ENCODE data around the gene CCDC88B.

CCDC88B gene

DNA sequence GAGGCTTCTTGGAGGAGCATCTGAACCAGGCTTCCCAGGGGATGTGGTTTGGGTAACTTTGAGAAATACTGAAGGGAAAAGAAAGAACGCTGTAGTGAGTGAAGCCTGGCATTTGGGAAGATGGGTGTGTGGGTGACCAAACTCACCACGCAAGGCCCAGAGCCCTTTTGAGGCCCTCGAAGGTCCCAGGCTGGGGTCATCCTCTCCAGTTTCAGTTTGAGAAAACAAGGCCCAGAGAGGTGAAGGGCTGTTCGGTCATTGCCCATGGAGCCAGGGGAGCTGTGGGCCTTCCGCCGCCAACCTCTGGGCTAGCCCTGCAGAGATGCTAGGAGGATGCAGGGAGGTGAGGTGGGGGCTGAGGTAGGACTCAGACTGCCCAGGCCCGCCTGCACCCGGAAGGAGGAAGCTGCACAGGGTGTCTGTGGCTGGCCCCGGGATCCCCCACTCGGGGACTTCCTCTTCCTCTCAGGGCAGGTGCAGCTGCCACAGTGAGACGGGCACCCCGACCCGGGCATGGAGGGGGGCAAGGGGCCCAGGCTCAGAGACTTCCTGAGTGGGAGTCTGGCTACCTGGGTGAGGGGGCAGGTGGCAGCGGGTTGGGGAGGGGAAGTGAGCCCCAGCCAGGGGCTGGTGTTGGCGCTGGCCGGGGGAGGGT lies at the start of gene CCDC88B:
Gene CCDC88B (plus strand): TSS at position 451 of the 655 bp plus-strand sequence. CDS start 63 bp downstream, at position 514.
- DNase-seq (ENCODE audit: low read depth) = no peak
- no peak within 1 kb of the TSS for H3K4me3 ChIP-seq (ENCODE audit: low read length)
- TF ChIP-seq CTCF (conservative IDR thresholded peaks at IDR 0.05; ENCODE audit: low read length) = no peak

- H3K4me3 ChIP-seq (ENCODE audit: low read length) = no peak overlapping the region
- no peak for TF ChIP-seq CTCF (conservative IDR thresholded peaks at IDR 0.05; ENCODE audit: low read length)
- no peak for DNase-seq (ENCODE audit: low read depth)
These were observed 49.4 kb upstream of the CCDC88B start for GRCh38 chr11:64290352-64291261.

GRCh38 chr11:64291262-64291751 lies 48.7 kb upstream of the CCDC88B start, which contains the start of gene KCNK4:
TSS of gene KCNK4 (plus strand) at chr11:64291302. CDS start at chr11:64293019, 1,717 bp downstream.
- DNase-seq (ENCODE audit: low read depth) = no peak
- TF ChIP-seq CTCF (conservative IDR thresholded peaks at IDR 0.05; ENCODE audit: low read length) = no peak
- H3K4me3 ChIP-seq (ENCODE audit: low read length) = no peak within 1 kb of the TSS

- no peak for DNase-seq (ENCODE audit: low read depth)
- no peak for TF ChIP-seq CTCF (conservative IDR thresholded peaks at IDR 0.05; ENCODE audit: low read length)
- peak overlapping the region; percentile 15 for H3K4me3 ChIP-seq (ENCODE audit: low read length)
These were observed 48.1 kb upstream of the CCDC88B start for GRCh38 chr11:64291752-64292459.

DNA sequence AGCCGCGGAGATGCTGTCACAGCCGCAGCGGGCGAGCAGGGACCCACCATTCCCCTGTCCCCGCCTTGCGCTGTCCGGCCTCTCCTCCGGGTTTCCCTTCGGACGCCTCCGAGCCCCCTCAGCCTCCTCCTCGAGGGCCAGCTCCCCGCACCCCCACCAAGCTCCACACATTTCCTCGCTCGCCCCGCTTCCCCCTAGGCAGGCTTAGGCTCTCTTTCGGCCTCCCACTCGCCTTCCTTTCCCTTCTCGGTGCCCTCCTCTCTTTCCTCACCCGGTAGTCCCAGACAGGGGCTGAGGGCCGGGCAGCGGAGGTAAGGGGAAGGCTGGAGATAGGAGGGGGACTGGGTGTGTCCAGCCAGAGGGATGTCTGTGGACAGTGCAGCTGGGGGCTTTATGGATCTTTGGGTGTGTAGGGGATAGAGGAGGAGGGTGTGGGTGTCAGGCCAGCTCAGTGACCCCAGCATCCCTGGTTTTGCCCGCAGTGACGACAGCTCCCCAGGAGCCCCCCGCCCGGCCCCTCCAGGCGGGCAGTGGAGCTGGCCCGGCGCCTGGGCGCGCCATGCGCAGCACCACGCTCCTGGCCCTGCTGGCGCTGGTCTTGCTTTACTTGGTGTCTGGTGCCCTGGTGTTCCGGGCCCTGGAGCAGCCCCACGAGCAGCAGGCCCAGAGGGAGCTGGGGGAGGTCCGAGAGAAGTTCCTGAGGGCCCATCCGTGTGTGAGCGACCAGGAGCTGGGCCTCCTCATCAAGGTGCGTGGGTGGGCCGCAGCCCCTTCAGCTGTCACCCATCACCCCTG lies 47.3 kb upstream of the CCDC88B start:
- TF ChIP-seq CTCF (conservative IDR thresholded peaks at IDR 0.05; ENCODE audit: low read length) = no peak
- H3K4me3 ChIP-seq (ENCODE audit: low read length) = peak overlapping the region; percentile 15
- DNase-seq (ENCODE audit: low read depth) = no peak

DNA sequence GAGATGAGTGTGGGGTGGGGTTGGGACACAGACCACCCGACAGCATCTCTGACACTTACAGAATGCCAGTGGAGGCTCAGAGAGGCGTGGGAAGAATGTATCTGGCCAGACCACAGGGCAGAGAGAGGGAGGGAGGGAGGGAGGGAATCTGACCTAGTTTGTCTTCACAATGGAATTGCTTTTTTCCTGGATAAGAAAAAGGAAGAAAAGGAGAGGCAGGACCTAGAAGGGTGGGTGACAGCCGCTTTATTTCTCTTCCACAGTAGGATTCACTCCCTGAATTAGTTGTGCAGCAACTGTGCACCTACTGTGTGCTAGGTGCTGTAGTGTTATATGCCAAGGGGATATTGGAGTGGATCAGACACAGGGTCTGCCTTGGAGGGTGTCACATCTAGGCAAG lies 45.2 kb upstream of the CCDC88B start:
- no peak overlapping the region for H3K4me3 ChIP-seq (ENCODE audit: low read length)
- DNase-seq (ENCODE audit: low read depth) = peak; percentile 67
- TF ChIP-seq CTCF (conservative IDR thresholded peaks at IDR 0.05; ENCODE audit: low read length) = no peak
